ACHN (cell line): ENCODE data around the gene TMEM100.

Source experiments
- DNase-seq: peaks from one replicate; pipeline ENCODE4 v3.0.0-alpha.2; 2015
- in situ Hi-C: cut with HindIII; loops from 2 replicates; pipeline ENCODE4 v1.10.0; 2017; ENCODE audit warnings: low sequenced_read_pairs, low pct_ligation_motif_present, low pct_unique_long_range_greater_than_20kb

The TMEM100 gene

GRCh38 chr17:55722742-55723487 is at the start of gene TMEM100:
TSS of gene TMEM100 (minus strand) at chr17:55722864. CDS start at chr17:55721070, 1,794 bp downstream.
- DNase-seq, result peak; percentile 27
- in situ Hi-C loops, result no loop called here

GRCh38 chr17:55772086-55772485 is 49.4 kb upstream of the TMEM100 start:
- in situ Hi-C loops, result no loop called here
- DNase-seq, result no peak

- peak; percentile 62 for DNase-seq
- in situ Hi-C loops, result no loop called here
Observed at GRCh38 chr17:55770196-55770870, 47.7 kb upstream of the TMEM100 start.

- DNase-seq, result peak; percentile 7
- in situ Hi-C loops, result no loop called here
Observed at GRCh38 chr17:55769625-55770000, 46.9 kb upstream of the TMEM100 start.

- DNase-seq, result no peak
- in situ Hi-C loops, result no loop called here
Observed at GRCh38 chr17:55768936-55769624, 46.4 kb upstream of the TMEM100 start.

GRCh38 chr17:55765472-55765871 is 42.8 kb upstream of the TMEM100 start:
- in situ Hi-C loops, result no loop called here
- no peak for DNase-seq

- in situ Hi-C loops, result no loop called here
- no peak for DNase-seq
Observed at GRCh38 chr17:55764610-55765009, 41.9 kb upstream of the TMEM100 start.

GRCh38 chr17:55763856-55764255 is 41.2 kb upstream of the TMEM100 start:
- in situ Hi-C loops, result no loop called here
- DNase-seq, result no peak

GRCh38 chr17:55762086-55762858 is 39.6 kb upstream of the TMEM100 start:
- in situ Hi-C loops, result no loop called here
- DNase-seq, result no peak

GRCh38 chr17:55760643-55761355 is 38.1 kb upstream of the TMEM100 start:
- in situ Hi-C loops, result no loop called here

GRCh38 chr17:55758171-55758570 is 35.5 kb upstream of the TMEM100 start:
- no peak for DNase-seq
- in situ Hi-C loops, result no loop called here

More at GRCh38 chr17:55760643-55761355, 38.1 kb upstream of the TMEM100 start:
- DNase-seq, result no peak

GRCh38 chr17:55757659-55758058 is 35.0 kb upstream of the TMEM100 start:
- DNase-seq, result no peak
- in situ Hi-C loops, result no loop called here

GRCh38 chr17:55756689-55757088 is 34.0 kb upstream of the TMEM100 start:
- DNase-seq, result no peak
- in situ Hi-C loops, result no loop called here

GRCh38 chr17:55751720-55752250 is 29.1 kb upstream of the TMEM100 start:
- in situ Hi-C loops, result no loop called here
- DNase-seq, result no peak

- in situ Hi-C loops, result no loop called here
- peak; percentile 96 for DNase-seq
Observed at GRCh38 chr17:55750750-55751657, 28.3 kb upstream of the TMEM100 start, which contains the start of gene PCTP. TSS of gene PCTP (plus strand) at chr17:55751051. CDS start at chr17:55751104, 53 bp downstream.

- in situ Hi-C loops, result no loop called here
Observed at GRCh38 chr17:55749985-55750384, 27.3 kb upstream of the TMEM100 start.

GRCh38 chr17:55748841-55749240 is 26.2 kb upstream of the TMEM100 start:
- no peak for DNase-seq
- in situ Hi-C loops, result no loop called here

More at GRCh38 chr17:55749985-55750384, 27.3 kb upstream of the TMEM100 start:
- DNase-seq, result no peak
